Femur (tissue), 1 donor: ENCODE measurements around the gene PDE10A.
A peak's percentile ranks its signal among the peaks of the same experiment; 100 is the strongest.

Experiments
- DNase-seq: peaks from one replicate; pipeline ENCODE4 v3.0.0-alpha.2; 2017

PDE10A gene

GRCh38 chr6:165677091-165677490 lies 14.1 kb upstream of the PDE10A start:
- no peak for DNase-seq

- DNase-seq, result no peak
These were observed 13.5 kb upstream of the PDE10A start for GRCh38 chr6:165676435-165677068.

GRCh38 chr6:165675120-165675519 lies 12.1 kb upstream of the PDE10A start:
- DNase-seq, result no peak

- no peak for DNase-seq
These were observed 11.4 kb upstream of the PDE10A start for GRCh38 chr6:165674155-165675029.

- no peak for DNase-seq
These were observed 8.3 kb upstream of the PDE10A start for GRCh38 chr6:165671222-165671768.

GRCh38 chr6:165668951-165669350 lies 5.9 kb upstream of the PDE10A start:
- no peak for DNase-seq

GRCh38 chr6:165665384-165665672 lies 2.3 kb upstream of the PDE10A start:
- no peak for DNase-seq

GRCh38 chr6:165664559-165665383 lies 1.7 kb upstream of the PDE10A start:
- DNase-seq, result no peak

- peak; percentile 46 for DNase-seq
These were observed 906 bp upstream of the PDE10A start for GRCh38 chr6:165663736-165664558.

- DNase-seq, result peak; percentile 79
These were observed 315 bp upstream of the PDE10A start for GRCh38 chr6:165663377-165663735.

- peak; percentile 70 for DNase-seq
These were observed 846 bp downstream of the PDE10A start for GRCh38 chr6:165662041-165662748.

- DNase-seq, result peak; percentile 33
These were observed 1.4 kb downstream of the PDE10A start for GRCh38 chr6:165661664-165662025.

GRCh38 chr6:165660857-165661663 lies 2.0 kb downstream of the PDE10A start:
- DNase-seq, result peak; percentile 43

- DNase-seq, result peak; percentile 29
These were observed 2.8 kb downstream of the PDE10A start for GRCh38 chr6:165659945-165660856.

- DNase-seq, result no peak
These were observed 4.5 kb downstream of the PDE10A start for GRCh38 chr6:165658395-165659058.

- DNase-seq, result no peak
These were observed 5.7 kb downstream of the PDE10A start for GRCh38 chr6:165657325-165657680.

- no peak for DNase-seq
These were observed 6.3 kb downstream of the PDE10A start for GRCh38 chr6:165656581-165657324.

- no peak for DNase-seq
These were observed 7.8 kb downstream of the PDE10A start for GRCh38 chr6:165655191-165655590.

- no peak for DNase-seq
These were observed 8.9 kb downstream of the PDE10A start for GRCh38 chr6:165654144-165654543.
